Activated T-helper 2 cell treated with anti-CD3 and anti-CD28 coated beads, Interferon-gamma antibody, Interleukin-2, Interleukin-4, amounts not matched to agents 10 μg/mL and 5 μg/mL and 100 μg/mL, durations not matched to agents 14 hours and 24 hours and 36 hours (primary cell): ENCODE data around the gene PRKCA. TPM values are rescaled to one million over a fixed set of nuclear protein-coding genes. Genes with fewer than 3 reads are reported as not detected.
A peak's percentile ranks its signal among the peaks of the same experiment; 100 is the strongest.

ENCODE experiments used
- DNase-seq: peaks from one replicate; pipeline ENCODE4 v3.0.0; 2021; ENCODE audit warnings: low spot score
- H3K27ac Mint-ChIP-seq: one replicate; pipeline ENCODE4 v1.8.0; 2021; ENCODE audit warnings: mixed read lengths
- H3K27me3 Mint-ChIP-seq: one replicate; pipeline ENCODE4 v1.8.0; 2021; ENCODE audit warnings: low read depth, mixed read lengths
- H3K36me3 Mint-ChIP-seq: one replicate; pipeline ENCODE4 v1.8.0; 2021; ENCODE audit warnings: low read depth, mixed read lengths
- H3K4me1 Mint-ChIP-seq: one replicate; pipeline ENCODE4 v1.8.0; 2021; ENCODE audit warnings: low read depth, mixed read lengths
- H3K4me3 Mint-ChIP-seq: one replicate; pipeline ENCODE4 v1.8.0; 2021; ENCODE audit warnings: low read depth, mild to moderate bottlenecking, moderate library complexity, mixed read lengths
- H3K9me3 Mint-ChIP-seq: one replicate; pipeline ENCODE4 v1.8.0; 2021; ENCODE audit warnings: mixed read lengths
- intact Hi-C: fragments of 100-400 bp; cut with micrococcal nuclease; formaldehyde crosslinking; loops from one replicate; pipeline ENCODE4 v1.15.1; 2023
- total RNA-seq: library from RNA; stranded (reverse); gene quantifications from 2 replicates; pipeline ENCODE4 v1.2.3, GENCODE V29; 2022

The PRKCA gene
- total RNA-seq, 1 donor from 2014 or later = 268 TPM

DNA sequence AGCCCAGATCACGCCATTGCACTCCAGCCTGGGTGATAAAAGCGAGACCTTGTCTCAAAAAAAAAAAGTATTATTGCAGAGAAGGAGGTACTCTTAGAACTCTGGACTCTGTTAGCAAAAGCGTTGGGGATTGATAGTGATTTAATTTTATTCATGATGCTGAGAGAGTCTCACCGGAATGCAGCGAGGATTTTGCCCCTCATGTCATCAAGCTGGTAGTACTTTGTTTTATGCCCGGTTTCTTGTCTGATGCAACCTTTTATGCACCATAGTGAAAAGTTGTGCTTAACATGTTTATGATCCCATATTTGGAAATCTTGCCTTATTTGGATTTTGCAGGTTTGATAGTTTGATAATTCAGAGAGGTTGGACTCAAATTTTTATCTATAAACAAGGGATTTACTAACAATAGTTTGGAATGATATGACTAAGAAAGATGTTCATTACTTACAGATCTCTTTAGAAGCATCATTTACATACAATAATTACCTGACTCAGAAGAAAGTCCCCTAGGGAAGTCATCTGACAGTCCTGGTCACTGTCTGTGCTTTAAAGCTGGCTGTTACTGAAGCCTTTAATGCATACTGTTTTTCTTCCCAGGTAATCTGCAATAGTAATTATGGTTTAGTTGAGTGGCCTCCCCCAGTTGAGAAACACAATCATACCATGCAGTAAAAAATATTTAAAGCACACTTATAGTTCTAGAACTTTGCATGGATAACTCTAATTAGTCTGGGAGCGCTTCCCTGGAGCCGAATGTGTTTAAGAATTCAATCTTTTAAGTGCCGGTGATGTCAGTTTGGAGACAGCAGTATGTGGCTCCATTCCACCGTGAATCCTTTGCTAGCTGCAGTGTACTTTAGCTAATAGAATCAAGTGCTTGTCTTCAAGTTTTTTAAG lies 120.9 kb downstream of the PRKCA start:
- H3K27me3 Mint-ChIP-seq = no peaks in the 10 kb centered on the region
- peaks cover 45% of the 10 kb centered on the region for H3K36me3 Mint-ChIP-seq
- intact Hi-C loops = loop anchor here (1.0 to 10.0 kb wide), 2 partner anchors 24 to 121 kb away; no protein-coding TSS in a partner anchor
- peak overlapping the region; percentile 69 for H3K27ac Mint-ChIP-seq
- DNase-seq = no peak
- H3K4me1 Mint-ChIP-seq = peaks cover 70% of the 10 kb centered on the region
- H3K9me3 Mint-ChIP-seq = no peaks in the 10 kb centered on the region
- no peak overlapping the region for H3K4me3 Mint-ChIP-seq

DNA sequence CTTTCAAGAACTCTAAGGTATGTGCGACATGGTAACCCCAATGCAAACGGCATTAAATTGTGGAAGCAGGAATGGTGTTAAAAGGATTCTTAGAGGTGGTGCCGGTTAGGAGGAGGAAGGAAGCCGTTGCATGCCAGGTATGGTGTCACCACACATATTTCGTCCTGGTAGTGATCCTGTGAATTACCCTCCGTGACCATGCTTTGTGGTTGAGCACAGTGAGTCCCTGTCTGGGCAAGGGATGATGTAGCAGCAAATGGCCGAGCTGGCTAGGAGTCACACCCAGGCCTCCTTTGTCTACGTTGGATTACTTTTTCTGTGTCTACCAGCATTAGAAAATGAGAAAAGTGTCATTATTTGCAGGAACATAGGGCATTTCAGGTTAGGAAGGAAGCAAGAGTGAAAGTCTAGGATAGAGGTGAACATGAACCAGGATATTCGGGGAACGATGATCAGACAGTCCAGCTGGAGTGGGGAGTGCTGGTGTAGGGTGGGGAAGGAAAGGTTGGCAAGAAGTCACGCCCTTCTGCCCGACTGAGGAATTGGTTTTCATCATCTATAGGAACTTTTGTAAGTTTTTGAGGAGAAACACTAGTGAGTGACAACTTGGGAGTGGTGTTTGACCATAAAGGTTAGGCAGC lies 123.5 kb downstream of the PRKCA start:
- DNase-seq = no peak
- Mint-ChIP-seq H3K27me3 (no peaks in the 10 kb centered on the region), H3K4me3 (peak overlapping the region; percentile 14), H3K4me1 (peaks cover 73% of the 10 kb centered on the region), H3K9me3 (no peaks in the 10 kb centered on the region), H3K27ac (peak overlapping the region; percentile 62), H3K36me3 (peaks cover 44% of the 10 kb centered on the region)
- intact Hi-C loops = loop anchor here (1.0 to 10.0 kb wide), 5 partner anchors 41 to 171 kb away; no protein-coding TSS in a partner anchor

DNA sequence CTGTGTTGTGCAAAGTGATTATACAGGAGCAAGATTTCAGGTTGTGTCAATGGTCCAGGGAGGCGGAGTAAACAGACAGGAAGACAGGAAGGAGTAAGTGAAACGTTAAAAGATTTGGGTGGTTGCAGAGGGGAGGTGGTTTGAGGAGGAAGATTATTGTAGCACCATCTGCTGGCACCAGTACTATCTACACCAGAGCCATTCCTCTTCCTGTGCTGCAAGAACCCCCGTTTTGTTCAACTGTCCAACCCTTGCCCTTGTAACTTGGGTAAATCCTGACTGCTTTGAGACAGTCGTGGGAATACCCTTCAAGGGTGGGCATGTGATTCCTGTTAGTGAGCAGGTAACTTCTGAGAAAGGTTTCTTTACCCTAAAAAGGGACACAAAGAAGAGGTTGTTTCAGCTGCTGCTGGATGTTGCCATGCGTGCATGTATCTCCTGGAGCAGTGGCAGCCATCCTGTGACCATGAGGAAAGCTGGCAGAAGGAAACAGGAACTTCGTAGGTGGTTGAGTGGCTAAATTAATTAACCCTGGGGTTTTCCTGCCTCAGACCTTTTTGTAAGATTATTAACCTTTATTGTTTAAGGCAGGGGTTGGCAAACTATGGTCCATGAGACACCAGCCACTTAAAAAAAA lies 124.1 kb downstream of the PRKCA start:
- intact Hi-C loops = loop anchor here (1.0 to 10.0 kb wide), 5 partner anchors 40 to 171 kb away; no protein-coding TSS in a partner anchor
- no peaks in the 10 kb centered on the region for H3K9me3 Mint-ChIP-seq
- H3K4me3 Mint-ChIP-seq = peak overlapping the region; percentile 14
- H3K27ac Mint-ChIP-seq = peak overlapping the region; percentile 62
- H3K36me3 Mint-ChIP-seq = peaks cover 39% of the 10 kb centered on the region
- H3K27me3 Mint-ChIP-seq = no peaks in the 10 kb centered on the region
- DNase-seq = peak; percentile 40
- peaks cover 70% of the 10 kb centered on the region for H3K4me1 Mint-ChIP-seq

DNA sequence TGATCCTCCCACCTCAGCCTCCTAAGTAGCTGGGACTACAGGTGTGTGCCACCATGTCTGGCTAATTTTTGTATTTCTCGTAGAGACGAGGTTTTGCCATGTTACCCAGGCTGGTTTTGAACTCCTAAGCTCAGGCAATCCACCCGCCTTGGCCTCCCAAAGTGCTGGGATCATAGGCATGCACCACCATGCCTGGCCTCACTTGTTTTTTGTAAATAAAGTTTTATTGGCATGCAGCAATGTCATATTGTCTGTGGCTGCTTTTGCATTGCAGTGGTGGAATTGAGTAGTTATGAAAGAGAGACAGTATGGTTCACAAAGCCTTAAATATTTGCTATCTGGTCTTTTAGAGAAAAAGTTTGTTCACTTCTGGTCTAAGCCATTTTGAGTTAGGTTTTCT lies 124.7 kb downstream of the PRKCA start:
- Mint-ChIP-seq H3K4me3 (no peak overlapping the region), H3K27me3 (no peaks in the 10 kb centered on the region), H3K9me3 (no peaks in the 10 kb centered on the region), H3K27ac (no peak overlapping the region), H3K4me1 (peaks cover 71% of the 10 kb centered on the region), H3K36me3 (peaks cover 38% of the 10 kb centered on the region)
- intact Hi-C loops = loop anchor here (2.0 to 10.0 kb wide), 4 partner anchors 40 to 122 kb away; no protein-coding TSS in a partner anchor
- DNase-seq = no peak

DNA sequence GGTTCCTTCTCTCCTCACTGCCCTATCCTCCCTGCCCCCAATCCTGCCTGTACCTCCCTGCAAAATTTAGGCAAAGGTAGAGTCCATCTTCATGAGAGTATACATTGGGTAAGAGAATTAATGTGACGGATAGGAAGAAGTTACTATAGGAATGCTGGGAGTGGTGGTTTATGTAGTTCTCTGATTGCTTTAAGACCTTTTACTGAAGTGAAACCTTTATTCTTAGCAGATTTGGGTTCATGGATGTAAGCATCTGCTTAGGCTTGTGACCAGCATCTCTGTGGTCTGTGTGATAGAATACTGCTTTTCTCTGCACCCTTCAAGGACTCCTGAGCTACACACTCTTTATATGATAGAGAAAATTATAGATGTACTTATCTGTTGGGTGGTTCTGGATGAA lies 127.3 kb downstream of the PRKCA start:
- DNase-seq = no peak
- peaks cover 64% of the 10 kb centered on the region for H3K4me1 Mint-ChIP-seq

DNA sequence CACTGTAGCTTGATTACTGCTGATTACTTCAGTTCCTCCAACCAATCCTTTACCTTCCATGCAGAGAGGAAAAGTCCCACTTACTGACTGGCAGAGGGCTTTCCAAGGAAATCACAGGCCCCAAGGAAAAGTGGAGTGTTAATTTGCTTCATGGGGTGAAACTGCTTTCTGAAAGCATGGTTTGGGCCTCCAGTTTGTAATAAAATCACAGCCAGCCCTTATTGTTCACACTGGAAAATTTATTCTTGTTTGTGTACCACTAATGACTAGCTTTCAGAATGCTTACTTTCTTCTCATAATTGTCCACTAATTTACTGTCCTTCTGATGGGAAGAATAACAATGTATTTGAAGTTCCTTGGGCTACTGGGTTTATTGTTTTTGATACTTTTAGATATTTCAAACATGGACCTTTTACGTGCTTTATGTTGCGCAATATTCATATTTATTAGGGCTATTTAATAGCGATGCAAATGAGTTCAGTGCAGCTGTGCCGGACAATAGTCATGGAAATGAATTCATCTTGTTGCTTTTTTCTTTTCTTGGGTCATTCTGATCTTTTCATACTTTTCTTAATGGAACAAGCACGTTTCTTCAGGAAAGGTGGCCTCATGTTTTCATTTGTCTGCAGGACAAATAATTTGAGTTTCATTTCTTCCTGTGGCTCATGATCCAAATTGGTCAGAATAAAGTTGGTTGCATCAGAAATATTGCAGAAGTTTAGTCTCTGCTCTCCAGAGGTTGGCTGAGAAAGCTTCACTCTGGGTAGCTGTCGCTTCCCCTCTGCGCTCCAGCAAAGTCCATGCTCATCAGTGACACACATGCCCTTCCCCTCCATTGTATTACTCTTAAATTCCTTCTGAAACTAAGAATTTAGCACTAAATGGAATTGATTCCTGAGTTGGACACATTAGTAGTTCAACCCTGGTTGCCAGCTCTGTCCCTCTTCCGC lies 128.7 kb downstream of the PRKCA start:
- peaks cover 19% of the 10 kb centered on the region for H3K36me3 Mint-ChIP-seq
- DNase-seq = no peak
- peak overlapping the region; percentile 24 for H3K27ac Mint-ChIP-seq
- no peak overlapping the region for H3K4me3 Mint-ChIP-seq
- H3K27me3 Mint-ChIP-seq = no peaks in the 10 kb centered on the region
- peaks cover 51% of the 10 kb centered on the region for H3K4me1 Mint-ChIP-seq
- H3K9me3 Mint-ChIP-seq = no peaks in the 10 kb centered on the region
- intact Hi-C loops = no loop called here

More for the DNA sequence above, 127.3 kb downstream of the PRKCA start:
- H3K9me3 Mint-ChIP-seq = no peaks in the 10 kb centered on the region
- H3K4me3 Mint-ChIP-seq = no peak overlapping the region
- no peaks in the 10 kb centered on the region for H3K27me3 Mint-ChIP-seq
- intact Hi-C loops = loop anchor here (10.0 kb wide), 1 partner anchor 115 kb away; no protein-coding TSS in a partner anchor
- no peak overlapping the region for H3K27ac Mint-ChIP-seq
- peaks cover 32% of the 10 kb centered on the region for H3K36me3 Mint-ChIP-seq

DNA sequence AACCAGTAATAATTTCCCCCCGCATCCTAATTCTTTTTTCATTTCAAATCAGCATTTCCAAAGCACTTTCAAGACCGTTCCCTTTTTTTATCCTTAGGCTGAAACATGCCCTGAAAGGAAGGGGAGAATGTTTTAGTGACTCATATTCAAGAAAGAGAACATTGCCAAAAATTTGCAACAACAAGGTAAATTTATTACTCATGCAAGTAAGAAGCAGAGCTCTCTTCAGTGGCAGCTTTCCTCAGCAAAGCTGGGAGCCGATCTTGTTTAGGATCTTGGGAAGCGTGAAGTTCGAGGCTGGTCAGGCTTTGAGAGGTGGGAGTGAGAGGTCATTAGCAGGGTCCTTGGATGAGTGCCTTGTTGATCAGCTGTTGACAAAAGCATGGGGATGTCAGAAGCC lies 129.5 kb downstream of the PRKCA start:
- H3K4me1 Mint-ChIP-seq = peaks cover 44% of the 10 kb centered on the region
- no peaks in the 10 kb centered on the region for H3K9me3 Mint-ChIP-seq
- intact Hi-C loops = no loop called here
- peaks cover 14% of the 10 kb centered on the region for H3K36me3 Mint-ChIP-seq
- no peak overlapping the region for H3K4me3 Mint-ChIP-seq
- no peaks in the 10 kb centered on the region for H3K27me3 Mint-ChIP-seq
- no peak for DNase-seq
- peak overlapping the region; percentile 9 for H3K27ac Mint-ChIP-seq

DNA sequence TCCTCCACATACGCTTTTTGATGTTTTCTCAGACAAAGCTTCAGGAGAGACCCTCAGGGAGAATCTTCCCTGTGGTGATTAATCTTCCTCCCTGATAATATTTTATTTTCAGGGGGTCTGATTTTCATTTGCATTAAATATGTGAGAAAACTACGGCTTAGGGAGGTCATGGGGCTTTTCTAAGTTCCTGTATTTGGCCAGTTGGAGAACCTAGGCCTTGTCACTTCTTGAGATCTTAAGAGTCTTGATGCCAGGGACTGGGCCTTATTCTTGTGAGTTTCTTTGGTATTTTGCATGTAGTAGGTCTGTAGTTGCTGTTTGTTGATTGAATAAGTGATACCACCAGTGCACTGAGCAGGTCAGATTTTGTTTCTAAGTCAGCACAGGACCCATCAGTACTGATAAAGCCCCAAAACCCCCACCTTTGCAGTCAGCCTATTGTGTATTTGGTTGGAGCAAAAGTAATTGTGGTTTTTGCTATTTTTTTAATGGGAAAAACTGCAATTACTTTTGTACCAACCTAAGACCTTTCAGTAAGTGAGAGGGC lies 130.1 kb downstream of the PRKCA start:
- Mint-ChIP-seq H3K9me3 (no peaks in the 10 kb centered on the region), H3K27ac (peak overlapping the region; percentile 9)

DNA sequence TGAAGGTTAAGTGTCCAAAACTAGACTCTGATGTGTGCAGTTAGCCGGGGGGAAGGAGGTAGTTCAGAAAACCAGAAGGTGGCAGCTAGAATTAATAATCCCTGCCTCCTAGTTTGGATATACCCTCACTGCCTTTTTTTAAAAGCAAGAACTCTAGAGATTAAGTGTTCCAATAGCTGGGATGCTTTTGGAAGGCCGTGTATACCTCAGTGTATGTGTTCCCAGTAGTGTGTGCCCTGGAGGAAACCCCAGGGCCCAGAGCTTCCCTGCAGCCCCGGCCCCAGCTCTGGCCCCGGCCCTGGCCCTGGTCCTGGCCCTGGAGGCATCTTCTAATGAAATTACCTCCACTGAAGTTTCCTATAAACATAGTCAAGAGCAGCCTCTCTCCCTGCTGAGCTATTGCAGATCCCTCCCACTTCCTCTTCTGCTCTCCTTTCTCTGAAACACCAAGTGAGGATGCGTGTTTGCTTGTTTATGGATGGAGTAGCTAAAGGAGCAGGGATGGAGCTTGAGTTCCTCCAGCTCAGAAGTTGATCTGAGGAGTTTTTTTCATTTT lies 130.7 kb downstream of the PRKCA start:
- H3K4me3 Mint-ChIP-seq = no peak overlapping the region
- H3K4me1 Mint-ChIP-seq = peaks cover 41% of the 10 kb centered on the region
- H3K36me3 Mint-ChIP-seq = peaks cover 13% of the 10 kb centered on the region
- H3K27ac Mint-ChIP-seq = peak overlapping the region; percentile 21
- DNase-seq = no peak
- no peaks in the 10 kb centered on the region for H3K9me3 Mint-ChIP-seq
- intact Hi-C loops = no loop called here
- no peaks in the 10 kb centered on the region for H3K27me3 Mint-ChIP-seq

More for the DNA sequence above, 130.1 kb downstream of the PRKCA start:
- Mint-ChIP-seq H3K36me3 (peaks cover 11% of the 10 kb centered on the region), H3K4me3 (no peak overlapping the region), H3K4me1 (peaks cover 41% of the 10 kb centered on the region), H3K27me3 (no peaks in the 10 kb centered on the region)
- intact Hi-C loops = no loop called here
- DNase-seq = no peak

DNA sequence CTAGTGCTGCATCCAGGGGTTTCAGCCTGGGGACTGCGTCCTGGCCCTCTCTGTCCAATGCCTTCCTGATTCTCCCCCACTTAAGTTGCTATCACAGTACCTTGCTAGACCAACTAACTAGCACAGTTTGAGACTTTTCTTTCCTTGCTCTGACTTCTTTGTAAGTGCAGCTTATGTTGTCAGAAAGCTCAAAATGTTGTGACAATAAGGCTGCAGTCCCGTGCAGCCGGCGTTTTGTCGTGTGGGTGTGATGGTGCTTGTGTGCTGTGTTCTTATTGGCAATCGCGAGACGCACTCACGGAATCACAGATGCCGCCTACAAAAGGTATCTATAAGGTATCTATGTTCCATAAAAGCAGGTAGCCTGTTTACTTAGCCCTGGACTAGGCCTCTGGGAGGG lies 132.8 kb downstream of the PRKCA start:
- intact Hi-C loops = no loop called here
- Mint-ChIP-seq H3K4me1 (peaks cover 35% of the 10 kb centered on the region), H3K4me3 (no peak overlapping the region)

DNA sequence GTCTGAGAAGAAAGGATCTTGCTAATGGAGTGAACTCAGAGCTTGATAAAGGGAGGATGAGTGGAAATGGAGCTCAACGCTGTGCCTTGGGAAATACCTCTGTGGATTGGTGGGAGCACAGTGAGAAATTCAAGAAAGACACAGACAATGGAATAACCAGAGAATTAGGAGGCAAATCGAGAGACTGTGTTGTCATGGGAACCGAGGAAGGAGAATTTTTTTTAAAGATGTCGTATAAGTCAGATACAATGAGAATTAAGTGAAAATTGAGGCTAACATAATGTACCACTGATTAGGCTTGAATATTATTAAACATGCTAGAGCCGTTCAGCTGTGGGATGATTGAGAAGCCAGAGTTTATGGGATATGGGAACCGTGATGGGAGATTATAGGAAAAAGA lies 134.2 kb downstream of the PRKCA start:
- peaks cover 21% of the 10 kb centered on the region for H3K36me3 Mint-ChIP-seq
- intact Hi-C loops = no loop called here
- H3K27ac Mint-ChIP-seq = no peak overlapping the region
- no peak overlapping the region for H3K4me3 Mint-ChIP-seq
- H3K9me3 Mint-ChIP-seq = peaks cover 4% of the 10 kb centered on the region
- H3K4me1 Mint-ChIP-seq = peaks cover 33% of the 10 kb centered on the region
- DNase-seq = no peak
- H3K27me3 Mint-ChIP-seq = no peaks in the 10 kb centered on the region

More for the DNA sequence above, 132.8 kb downstream of the PRKCA start:
- DNase-seq = no peak
- Mint-ChIP-seq H3K36me3 (peaks cover 17% of the 10 kb centered on the region), H3K27me3 (no peaks in the 10 kb centered on the region), H3K27ac (no peak overlapping the region), H3K9me3 (peaks cover 4% of the 10 kb centered on the region)
